CD4-positive, alpha-beta T cell treated with Interleukin-21 for 1 hour (primary cell): ENCODE measurements around the gene METTL14.
"Not testable (repeated sequence)": the region's sequence is repeated elsewhere in the genome, so short reads cannot be mapped to it uniquely, and the experiment has no call there.

Experiments used
- DNase-seq: peaks from one replicate; pipeline ENCODE4 v3.0.0-alpha.2; 2020

The METTL14 gene

DNA sequence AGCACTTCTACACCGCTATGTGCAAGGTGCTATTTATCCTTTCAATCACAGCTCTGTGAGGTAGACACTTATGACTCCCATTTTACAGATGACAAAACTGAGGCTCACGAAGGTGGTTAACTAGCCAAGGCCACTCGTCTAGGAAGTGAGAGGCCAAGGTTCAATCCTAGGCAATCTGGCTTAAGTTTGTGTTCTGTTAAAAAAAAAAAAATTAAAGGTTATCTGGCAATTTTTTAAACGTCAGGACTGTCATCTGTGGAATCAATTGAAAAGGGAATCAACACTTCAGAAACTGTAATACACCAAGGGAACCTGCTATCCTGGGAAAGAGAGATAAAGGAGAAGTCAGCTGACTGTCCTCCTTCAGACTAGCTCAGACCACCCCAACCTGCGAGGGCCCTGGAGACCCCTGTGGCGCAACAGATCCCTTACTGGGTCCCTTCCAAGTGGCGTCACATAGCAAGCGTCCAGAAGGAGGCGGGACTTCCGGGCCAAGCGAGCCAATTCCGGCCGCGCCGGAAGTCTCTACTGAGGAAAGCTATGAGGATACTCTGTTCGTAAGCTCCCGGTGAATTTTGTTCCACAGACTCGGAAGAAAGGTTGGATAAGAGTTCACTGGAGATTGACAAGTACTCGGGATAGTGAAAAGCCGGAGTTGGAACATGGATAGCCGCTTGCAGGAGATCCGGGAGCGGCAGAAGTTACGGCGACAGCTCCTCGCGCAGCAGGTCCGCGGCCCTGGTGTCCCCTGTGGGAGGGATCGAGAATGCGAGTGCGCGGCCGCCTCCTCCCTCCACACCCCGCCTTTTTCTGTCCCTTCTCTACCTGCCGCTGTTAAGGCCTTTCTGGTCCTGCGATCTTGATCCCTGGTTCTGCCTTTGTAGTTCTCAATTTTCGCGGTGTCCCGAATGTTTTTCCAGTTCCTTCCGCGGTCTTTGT is at the start of gene METTL14:
TSS of gene METTL14 (plus strand) at position 520 of the 939 bp plus-strand sequence. CDS start at position 663, 143 bp downstream.
- DNase-seq, result peak; percentile 90

DNA sequence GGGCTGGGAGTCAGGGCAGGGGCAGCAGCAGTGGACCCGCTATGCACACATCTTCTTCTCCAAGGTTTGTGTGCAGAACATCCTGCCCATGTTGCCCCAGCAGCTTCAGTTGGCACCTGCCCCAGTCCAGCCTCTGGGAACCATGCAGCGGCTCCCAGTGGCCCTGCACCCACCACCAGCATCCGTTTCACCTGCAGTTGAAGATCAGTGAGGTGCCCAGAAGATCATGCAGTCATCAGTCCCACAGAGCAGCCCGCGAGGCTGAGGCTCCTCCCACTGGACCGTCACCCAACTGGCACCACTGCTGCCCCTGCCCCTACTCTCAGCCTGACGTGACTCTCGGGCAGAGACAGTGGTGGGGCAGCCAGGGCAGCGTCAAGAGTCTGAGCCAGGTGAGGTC is 49.1 kb upstream of the METTL14 start:
- DNase-seq, result not testable (repeated sequence)

DNA sequence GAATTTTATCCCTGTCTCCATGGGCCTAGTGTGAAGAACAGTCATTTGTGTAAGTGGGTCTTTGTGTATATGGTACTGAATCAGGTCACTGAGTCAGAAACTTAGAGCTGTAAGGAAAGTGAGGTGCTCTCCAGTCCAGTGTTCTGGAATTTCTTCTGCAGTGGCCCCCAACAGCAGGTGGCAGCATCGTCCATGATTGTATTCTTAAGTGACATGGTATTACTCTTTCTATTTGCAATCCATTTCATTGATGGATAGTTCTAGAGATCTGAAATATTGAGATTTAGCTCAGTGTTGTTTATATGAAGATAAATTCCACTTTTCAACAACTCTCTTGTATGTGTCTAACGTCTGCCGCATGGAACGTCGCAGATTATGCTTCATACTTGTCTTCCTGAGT is 20.5 kb upstream of the METTL14 start:
- DNase-seq, result not testable (repeated sequence)

DNA sequence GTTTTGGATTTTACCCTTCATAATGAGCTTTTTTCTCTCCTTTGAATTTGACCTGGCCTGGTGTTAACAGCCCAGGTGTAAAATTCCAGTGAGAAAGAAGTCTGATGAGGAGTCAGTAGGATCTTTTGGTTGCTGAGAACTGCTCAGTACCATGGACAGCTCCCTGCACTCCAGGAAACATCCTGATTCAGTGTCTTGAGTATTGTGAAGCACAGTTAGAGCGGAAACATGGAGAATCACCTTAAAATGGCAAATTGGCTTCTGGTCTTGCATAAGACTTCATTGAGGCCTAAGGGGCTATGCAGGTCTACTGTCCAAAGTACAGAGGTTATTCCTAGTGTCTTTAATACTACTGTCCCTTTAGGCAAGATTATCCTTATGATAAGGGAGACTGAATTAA is 16.0 kb upstream of the METTL14 start:
- DNase-seq, result peak; percentile 37

DNA sequence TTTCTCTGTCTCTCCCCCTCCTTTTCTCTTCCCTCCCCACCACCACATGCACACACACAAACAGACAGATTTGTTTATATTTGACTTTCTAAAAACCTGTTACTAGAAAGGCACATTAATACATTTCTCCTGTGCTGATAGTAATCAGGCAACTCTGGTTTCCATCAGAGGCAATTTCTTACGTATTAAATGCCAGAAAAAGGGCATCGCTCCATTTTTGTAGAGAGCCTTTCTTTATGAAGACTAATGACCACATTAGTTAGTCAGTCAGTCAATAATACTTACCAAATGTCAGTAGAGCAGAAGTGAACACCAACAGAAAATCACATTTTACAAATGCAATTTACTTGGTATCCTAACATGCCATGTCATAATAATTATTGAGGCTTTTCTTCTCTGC is 14.2 kb upstream of the METTL14 start:
- not testable (repeated sequence) for DNase-seq

DNA sequence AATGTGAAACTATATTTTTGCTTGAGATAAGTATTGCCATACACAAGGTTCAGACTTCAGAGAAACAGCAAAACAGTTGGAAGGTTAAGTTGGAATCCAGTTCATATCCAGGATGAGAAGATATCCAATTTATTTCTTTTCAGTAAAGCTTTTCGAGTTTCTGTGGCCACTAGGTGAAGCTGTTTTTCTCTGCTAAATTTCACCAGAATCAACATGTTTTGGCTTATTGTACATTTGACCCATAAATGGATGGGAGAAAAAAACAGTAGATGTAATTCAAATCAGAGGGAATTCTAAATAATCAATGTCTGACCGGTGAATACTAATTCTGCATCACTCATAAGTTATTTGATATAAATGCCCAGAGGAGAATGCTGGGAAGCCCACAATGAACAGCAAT is 9.1 kb upstream of the METTL14 start:
- DNase-seq, result no peak

DNA sequence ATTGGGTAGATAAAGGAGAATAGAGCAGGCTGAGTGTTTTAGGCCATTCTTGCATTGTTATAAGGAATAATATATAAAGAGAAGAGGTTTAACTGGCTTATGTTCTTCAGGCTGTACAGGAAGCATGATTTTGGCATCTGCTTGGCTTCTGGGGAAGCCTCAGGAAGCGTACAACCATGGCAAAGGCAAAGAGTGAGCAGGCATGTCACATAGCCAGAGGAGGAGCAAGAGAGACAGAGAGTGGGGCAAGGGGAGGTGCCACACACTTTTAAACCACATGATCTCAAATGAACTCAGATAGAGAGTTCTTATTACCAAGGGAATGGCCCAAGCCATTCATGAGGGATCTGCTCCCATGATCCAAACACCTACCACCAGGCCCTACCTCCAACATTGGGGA is 4.4 kb upstream of the METTL14 start:
- no peak for DNase-seq

DNA sequence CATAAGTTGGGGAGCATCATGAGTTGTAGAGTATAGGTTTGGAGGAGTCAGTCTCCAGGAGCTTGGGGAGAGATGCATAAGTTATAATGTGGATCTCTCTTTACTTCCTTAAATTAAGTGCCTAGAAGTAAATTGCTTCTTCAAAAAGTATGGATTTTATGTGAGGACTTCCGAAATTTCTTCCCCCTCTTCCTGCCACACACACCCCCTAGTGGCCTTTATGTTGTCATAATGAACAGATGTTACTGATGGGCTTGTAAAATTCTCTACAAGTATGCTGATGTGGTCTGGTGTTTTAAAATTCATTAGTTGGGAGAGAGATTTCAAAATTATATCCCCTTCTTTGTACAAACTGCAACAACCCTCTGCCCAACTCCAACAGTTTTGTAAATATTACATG is 2.3 kb upstream of the METTL14 start:
- no peak for DNase-seq

DNA sequence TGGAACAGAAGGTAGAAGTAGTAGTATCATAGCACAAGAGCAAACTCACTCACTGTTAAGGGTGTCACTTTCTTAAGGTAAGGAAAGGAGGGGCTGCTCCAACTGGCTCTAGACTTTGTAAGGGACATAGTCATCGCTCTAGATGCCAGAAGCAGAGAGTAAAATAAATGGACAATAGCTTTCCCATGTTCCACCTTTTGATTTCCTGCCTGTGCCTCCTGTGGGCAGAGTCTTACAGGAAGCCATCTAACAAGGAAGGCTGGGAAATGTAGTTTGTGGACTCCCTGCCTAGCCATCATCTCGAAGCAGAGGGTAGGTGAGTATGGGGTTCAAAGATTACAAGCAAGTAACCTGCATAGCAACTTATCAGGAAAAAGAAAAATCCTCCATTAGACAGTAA is 1.7 kb upstream of the METTL14 start:
- no peak for DNase-seq

DNA sequence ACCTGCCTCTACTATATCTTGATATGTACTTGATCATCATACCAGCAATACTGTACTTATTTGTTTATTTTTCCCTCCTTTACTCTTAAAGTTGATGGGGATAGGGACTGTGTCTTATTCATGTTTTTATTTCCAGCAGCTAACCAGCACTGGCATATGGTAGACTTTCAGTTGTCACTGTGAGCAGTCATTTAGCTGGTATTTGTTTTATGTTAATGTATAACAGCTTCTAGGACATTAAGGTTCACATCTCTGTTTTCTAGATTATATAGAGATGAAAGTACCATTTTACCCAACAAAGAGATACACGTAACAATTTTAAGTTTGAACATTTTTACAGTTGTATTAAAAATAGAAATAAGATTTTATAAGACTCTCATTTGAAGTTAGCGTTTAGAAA is 17.9 kb downstream of the METTL14 start:
- DNase-seq, result no peak

DNA sequence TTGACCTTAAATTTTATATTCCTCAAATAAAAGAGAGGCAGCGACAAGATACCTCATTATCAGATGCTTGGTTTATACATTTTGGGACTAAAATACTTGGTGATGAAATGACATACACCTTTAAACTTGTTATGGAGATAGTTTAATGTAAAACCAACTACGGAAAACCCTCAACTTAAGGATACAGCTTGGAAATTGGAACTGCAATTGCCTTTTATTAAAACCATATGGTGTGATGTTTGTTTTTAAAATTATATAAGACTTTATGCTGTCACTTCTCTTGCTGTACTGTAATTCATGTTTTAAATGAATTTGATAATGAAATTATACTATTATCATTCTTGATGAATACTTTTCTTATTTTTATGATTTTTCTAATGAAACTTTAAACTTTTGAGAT is 25.9 kb downstream of the METTL14 start:
- DNase-seq, result no peak

DNA sequence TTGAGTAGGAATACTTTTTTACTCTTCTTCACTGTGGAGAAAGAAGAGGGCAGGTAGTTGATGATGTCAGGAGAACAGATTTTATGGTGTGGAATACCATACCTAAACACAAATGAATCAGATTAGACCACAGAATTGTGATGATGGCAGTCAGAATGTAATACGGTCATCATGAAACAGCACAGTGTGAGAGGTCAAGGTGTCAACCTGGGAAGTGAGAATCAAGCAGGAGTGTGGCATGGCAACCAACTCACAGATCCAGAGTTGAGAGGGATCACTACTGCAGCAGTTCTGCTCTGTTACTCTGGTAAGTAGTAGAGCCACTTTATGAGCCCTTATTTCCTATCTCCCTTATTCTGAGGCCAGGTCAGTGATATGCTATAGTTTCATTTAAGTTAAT is 27.7 kb downstream of the METTL14 start:
- no peak for DNase-seq

DNA sequence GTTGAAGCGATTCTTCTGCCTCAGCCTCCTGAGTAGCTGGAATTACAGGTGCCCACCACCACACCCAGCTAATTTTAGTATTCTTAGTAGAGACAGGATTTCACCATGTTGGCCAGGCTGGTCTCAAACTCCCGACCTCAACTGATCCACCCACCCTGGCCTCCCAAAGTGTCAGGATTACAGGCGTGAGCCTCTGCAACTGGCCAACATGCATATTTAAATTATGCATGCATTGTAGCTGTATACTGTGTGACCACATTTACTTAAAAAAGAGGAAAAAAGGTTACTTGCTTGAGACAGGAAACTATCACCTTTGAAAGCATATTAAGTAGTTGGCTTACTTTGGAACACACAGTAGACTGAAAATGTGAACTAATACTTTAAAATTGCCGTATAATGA is 29.5 kb downstream of the METTL14 start:
- DNase-seq, result no peak

DNA sequence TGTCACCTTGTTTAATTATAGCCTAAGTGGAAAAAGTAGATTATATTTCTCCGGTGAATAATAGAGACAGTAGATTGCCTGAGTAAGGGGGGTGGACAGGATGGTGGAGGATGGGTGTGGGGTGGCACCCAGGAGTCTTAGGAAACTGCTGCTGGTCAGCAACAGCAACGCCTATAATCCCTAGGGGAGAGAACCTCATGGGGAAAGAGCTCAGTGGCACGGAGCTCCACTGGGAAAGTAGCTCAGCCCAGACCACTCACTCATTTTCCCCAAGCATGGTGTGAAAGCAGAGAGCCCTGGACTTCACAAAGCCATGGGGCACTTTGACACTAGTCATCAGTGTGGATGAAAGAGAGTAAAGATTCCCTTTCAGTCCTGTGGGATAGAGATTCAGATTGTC is 31.1 kb downstream of the METTL14 start:
- DNase-seq, result no peak

DNA sequence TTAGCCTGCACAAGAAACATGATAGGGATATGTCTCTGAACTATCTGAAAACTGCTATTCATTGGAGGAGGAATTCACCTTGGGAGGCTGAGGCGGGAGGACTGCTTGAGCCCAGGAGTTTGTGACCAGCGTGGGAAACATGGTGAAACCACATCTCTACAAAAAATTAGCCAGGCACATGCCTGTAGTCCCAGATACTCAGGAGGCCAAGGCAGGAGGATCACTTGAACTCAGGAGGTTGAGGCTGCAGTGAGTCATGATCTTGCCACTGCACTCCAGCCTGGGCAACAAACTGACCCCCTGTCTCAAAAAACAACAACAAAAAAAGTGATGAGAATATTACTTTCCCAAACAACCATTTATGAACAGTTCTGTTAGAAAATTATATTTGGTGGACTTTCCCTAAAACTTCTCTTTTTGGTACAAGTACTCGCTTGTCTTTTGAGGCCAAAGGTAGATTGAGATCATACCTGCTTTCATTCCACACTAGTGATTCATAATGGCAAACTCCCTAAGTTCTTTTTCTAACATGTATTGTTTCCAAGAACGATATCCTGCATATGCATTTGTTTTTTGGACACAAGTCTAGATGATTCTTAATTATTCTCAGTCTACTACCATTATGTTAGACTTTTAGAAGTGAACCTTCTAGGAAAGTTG is 33.4 kb downstream of the METTL14 start:
- no peak for DNase-seq

DNA sequence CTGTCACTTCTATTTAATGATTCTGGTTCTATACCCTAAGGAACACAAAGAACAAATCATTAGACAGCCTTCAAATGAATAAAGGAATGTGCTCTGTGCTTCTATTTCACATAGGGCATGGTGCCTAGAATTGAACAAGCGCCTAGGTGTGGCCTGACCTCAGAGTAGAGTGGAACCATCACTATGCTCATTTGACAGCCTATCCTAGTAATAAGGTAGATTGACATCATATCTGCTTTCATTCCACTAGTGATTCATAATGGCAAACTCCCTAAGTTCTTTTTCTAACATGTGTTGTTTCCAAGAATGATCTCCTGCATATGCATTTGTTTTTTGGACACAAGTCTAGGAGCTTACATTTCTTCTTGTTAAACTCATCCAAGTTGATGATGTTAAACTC is 36.6 kb downstream of the METTL14 start:
- no peak for DNase-seq

DNA sequence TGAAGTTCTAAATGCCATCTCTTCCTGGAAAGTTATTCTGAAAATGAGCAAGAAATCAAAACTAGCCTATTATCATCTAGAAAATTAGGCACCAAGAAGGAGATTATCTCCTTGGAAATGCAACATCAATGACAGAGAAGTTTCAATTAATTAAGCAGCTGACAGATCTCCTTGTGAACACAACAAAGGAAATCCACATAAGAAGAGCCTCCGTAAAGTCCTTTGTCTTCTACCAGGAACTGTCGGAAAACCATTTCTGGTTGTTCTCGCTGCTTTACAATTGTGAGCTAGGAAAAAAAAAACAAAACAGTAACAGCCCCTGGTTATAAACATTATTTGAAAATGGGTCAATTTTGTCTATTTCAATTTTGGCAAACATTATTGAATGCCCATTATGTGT is 38.2 kb downstream of the METTL14 start:
- DNase-seq, result no peak

DNA sequence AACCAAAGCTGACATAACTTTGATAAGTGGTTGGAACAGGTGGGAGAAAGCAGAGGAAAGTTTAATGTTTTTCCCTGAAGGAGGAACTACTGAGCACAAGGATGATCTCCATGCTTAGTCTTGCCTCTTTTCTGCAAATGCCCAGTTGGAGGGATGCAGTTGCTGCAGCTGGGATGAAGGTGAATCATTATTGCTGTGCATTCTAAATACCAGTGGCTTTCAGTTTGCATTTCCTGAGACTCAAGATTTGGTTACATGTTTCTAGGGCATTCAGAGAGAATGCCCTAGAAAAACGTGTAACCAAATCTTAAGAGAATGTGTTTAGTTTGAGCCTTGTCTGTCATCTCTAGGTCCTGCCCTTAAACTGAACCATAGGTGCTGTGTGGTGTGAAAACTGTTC is 42.2 kb downstream of the METTL14 start:
- DNase-seq, result no peak

DNA sequence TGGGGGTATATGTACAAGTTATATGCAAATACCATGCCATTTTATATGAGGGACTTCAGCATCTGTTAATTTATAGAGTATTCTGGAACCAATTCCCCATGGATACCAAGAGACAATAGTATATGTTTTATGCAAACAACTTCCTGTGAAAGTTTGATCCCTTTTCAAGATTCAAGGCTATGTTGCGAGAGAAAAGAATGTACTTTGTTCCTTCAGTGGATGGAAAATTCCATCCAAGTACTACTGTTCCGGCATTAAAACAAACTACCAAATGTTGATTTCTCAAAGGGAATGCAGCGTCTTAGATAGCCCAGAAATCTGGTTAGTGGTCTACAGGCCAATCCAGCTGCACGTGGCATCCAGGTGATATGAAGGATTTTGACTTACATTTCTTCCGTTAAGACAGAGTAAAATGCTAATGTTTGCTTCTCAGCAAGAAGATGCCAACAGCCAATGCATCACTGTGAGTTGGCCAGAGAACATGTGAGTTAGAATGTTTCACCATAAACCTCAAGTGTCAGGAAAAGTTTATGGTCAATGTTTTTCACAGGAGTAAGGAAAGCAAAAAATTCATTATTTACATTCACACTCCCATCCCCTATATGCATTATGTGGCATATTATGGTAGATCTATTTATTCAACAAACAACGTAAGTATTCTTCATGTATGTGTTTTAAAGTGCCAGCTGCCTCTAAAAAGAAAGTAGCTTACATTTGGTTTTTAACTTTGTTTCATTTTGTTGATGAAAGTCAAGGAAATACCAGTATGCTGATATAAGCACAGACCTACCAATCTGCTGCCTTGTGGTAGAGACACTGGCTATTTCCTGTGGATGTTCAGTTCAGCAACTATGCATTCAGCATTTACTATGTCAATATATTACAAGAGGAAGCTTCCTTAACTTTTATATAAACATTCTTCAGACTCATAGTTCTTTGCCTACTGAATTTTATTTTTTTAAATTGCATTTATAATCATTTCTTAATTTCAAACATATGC is 44.4 kb downstream of the METTL14 start:
- DNase-seq, result peak; percentile 18

DNA sequence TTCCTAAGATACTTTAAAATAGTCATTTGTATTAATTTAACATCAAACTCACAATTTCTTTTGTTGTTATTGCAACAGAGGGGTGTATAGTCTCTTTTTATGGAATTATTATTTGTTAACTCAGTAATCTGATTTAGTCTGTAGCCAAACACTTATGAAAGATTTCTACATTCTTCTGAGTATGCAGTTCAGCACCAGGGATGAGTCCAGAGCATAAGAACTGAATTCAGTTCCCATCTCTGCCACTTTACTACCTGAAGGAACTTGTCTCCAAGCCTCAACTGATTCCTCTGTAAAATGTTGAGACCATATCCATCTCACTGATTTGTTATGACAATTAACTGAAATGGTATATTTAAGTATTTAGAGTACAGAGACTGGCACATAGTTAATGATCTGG is 45.5 kb downstream of the METTL14 start:
- DNase-seq, result no peak

DNA sequence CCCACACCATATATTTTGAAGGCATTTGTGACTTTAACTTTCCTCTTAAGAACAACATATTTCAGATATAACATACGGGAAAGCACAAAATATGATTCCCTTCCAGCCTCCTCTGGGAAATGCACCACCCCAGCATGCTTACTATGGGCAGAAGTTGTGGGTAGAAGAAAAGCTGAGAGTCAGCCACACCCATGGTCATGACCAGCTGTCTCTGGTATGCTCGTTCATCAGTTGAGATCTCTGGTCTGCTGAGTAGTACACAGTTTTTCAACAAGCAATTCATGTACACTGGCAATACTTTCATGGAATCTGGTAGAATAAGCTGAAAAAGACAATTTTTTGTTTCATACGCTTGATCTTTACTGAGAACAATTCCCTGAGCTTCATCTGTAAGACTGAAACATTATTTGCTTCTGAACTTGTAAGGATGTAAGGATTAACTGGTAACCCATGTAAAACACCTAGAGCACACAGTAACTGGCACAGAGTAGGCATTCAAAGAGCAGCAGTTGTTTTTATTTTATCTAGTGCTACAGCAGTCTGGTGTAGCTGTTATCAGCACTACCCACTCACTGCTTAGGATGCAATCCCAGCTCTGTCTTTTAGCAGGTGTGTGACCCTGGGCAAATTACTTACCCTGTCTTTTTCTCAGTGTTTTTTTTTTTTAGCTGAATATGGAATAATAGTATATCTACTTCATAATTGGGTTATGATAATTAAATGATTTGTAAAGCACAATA is 47.6 kb downstream of the METTL14 start:
- DNase-seq, result no peak

DNA sequence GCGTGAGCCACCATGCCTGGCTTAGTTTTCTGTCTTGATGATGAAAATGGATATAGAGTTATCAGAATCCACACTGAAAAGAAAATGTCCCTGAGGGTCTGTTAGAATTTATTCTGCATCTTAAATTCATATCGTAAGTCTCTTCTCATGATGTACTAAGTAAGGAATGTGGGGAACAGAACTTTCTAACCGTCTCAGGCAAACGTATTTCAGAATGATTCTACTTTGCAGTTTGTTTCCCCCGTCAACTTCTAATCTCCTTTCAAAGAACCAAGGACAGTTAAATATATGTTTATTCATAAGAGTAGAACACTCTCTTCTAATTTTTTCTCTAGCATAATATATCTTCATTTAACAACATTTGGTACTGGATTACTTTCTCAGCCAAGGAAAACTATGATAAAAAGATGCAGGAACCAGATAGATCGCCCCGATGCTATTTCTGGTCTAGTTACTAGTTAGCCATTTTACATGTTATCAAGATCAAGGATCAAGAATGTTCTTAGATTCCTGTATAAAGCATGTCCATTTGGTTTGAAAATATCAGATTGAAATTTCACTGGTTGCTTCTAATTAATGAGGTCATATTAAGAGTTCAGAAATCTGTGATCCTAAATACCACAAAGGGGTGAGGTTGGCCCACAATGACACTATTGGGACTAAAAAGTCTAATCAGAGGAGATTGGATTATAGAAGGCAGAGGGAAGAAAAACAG is 49.5 kb downstream of the METTL14 start:
- no peak for DNase-seq
